ENCODE data around the gene TBC1D21. TPM values are rescaled to one million over a fixed set of nuclear protein-coding genes. Genes with fewer than 3 reads are reported as not detected.

Gene TBC1D21
- total RNA-seq, 1 donor from 2014 or later = not detected

GRCh38 chr15:73919706-73920105, 46.3 kb downstream of the TBC1D21 start:
- no peaks in the 10 kb centered on the region for H3K9me3 ChIP-seq (ENCODE audit: insufficient read depth, low read depth, low read length)
- DNase-seq (ENCODE audit: low read depth) = no peak
- H3K27me3 Mint-ChIP-seq (ENCODE audit: low read depth, unreplicated experiment) = no peaks in the 10 kb centered on the region
- no peak overlapping the region for H3K9ac ChIP-seq (ENCODE audit: low read length)
- TF ChIP-seq, protein P1, sequence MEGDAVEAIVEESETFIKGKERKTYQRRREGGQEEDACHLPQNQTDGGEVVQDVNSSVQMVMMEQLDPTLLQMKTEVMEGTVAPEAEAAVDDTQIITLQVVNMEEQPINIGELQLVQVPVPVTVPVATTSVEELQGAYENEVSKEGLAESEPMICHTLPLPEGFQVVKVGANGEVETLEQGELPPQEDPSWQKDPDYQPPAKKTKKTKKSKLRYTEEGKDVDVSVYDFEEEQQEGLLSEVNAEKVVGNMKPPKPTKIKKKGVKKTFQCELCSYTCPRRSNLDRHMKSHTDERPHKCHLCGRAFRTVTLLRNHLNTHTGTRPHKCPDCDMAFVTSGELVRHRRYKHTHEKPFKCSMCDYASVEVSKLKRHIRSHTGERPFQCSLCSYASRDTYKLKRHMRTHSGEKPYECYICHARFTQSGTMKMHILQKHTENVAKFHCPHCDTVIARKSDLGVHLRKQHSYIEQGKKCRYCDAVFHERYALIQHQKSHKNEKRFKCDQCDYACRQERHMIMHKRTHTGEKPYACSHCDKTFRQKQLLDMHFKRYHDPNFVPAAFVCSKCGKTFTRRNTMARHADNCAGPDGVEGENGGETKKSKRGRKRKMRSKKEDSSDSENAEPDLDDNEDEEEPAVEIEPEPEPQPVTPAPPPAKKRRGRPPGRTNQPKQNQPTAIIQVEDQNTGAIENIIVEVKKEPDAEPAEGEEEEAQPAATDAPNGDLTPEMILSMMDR (IDR thresholded peaks at IDR 0.05; ENCODE audit: insufficient read depth, low read depth, low read length) = no peak
- no peak for TF ChIP-seq EZH2 (IDR thresholded peaks at IDR 0.05; ENCODE audit: insufficient read depth, low read length)
- no peaks in the 10 kb centered on the region for H3K36me3 ChIP-seq (ENCODE audit: insufficient read depth, low read length)
- H3K4me1 ChIP-seq (ENCODE audit: insufficient read depth, low read length) = peaks cover 37% of the 10 kb centered on the region
- H3K27ac ChIP-seq (ENCODE audit: low read depth, low read length) = no peak overlapping the region
- H3K4me1 Mint-ChIP-seq (ENCODE audit: low read depth, unreplicated experiment) = peaks cover 36% of the 10 kb centered on the region
- peaks cover 3% of the 10 kb centered on the region for H3K9me3 Mint-ChIP-seq (ENCODE audit: unreplicated experiment)
- no peak overlapping the region for H3K4me3 Mint-ChIP-seq (ENCODE audit: unreplicated experiment)
- H2AFZ ChIP-seq (ENCODE audit: low read depth, low read length) = no peak overlapping the region
- no peak overlapping the region for H3K4me3 ChIP-seq (ENCODE audit: insufficient read depth, low read depth, low read length)
- no peaks in the 10 kb centered on the region for H4K20me1 ChIP-seq (ENCODE audit: insufficient read depth, low read length)
- H3K4me2 ChIP-seq (ENCODE audit: low read length) = no peak overlapping the region
- peaks cover 28% of the 10 kb centered on the region for H3K36me3 Mint-ChIP-seq (ENCODE audit: low read depth, unreplicated experiment)
- H3K79me2 ChIP-seq (ENCODE audit: insufficient read depth, low read length) = peaks cover 32% of the 10 kb centered on the region
- no peak for FAIRE-seq
- no peaks in the 10 kb centered on the region for H3K27me3 ChIP-seq (ENCODE audit: insufficient read depth, low read length)
- H3K27ac Mint-ChIP-seq (ENCODE audit: unreplicated experiment) = no peak overlapping the region

GRCh38 chr15:73921254-73921925, 48.0 kb downstream of the TBC1D21 start:
- H3K79me2 ChIP-seq (ENCODE audit: insufficient read depth, low read length) = peaks cover 49% of the 10 kb centered on the region
- H3K27ac Mint-ChIP-seq (ENCODE audit: unreplicated experiment) = peak overlapping the region; percentile 16
- peak; percentile 26 for FAIRE-seq

More at GRCh38 chr15:73921254-73921925, 48.0 kb downstream of the TBC1D21 start:
- Histone ChIP-seq H4K20me1 (ENCODE audit: insufficient read depth, low read length) (no peaks in the 10 kb centered on the region), H3K36me3 (ENCODE audit: insufficient read depth, low read length) (no peaks in the 10 kb centered on the region), H3K4me1 (ENCODE audit: insufficient read depth, low read length) (peaks cover 52% of the 10 kb centered on the region), H3K4me2 (ENCODE audit: low read length) (peak overlapping the region; percentile 94), H3K4me3 (ENCODE audit: insufficient read depth, low read depth, low read length) (no peak overlapping the region), H3K27ac (ENCODE audit: low read depth, low read length) (peak overlapping the region; percentile 24), H3K27me3 (ENCODE audit: insufficient read depth, low read length) (no peaks in the 10 kb centered on the region), H3K9me3 (ENCODE audit: insufficient read depth, low read depth, low read length) (no peaks in the 10 kb centered on the region), H2AFZ (ENCODE audit: low read depth, low read length) (no peak overlapping the region), H3K9ac (ENCODE audit: low read length) (peak overlapping the region; percentile 36)
- Mint-ChIP-seq H3K27me3 (ENCODE audit: low read depth, unreplicated experiment) (no peaks in the 10 kb centered on the region), H3K9me3 (ENCODE audit: unreplicated experiment) (peaks cover 3% of the 10 kb centered on the region), H3K36me3 (ENCODE audit: low read depth, unreplicated experiment) (peaks cover 22% of the 10 kb centered on the region), H3K4me3 (ENCODE audit: unreplicated experiment) (peak overlapping the region; percentile 42), H3K4me1 (ENCODE audit: low read depth, unreplicated experiment) (peaks cover 47% of the 10 kb centered on the region)
- no peak for DNase-seq (ENCODE audit: low read depth)
- TF ChIP-seq, protein P1 (IDR thresholded peaks at IDR 0.05; ENCODE audit: insufficient read depth, low read depth, low read length) = no peak
- TF ChIP-seq EZH2 (IDR thresholded peaks at IDR 0.05; ENCODE audit: insufficient read depth, low read length) = no peak

All from astrocyte (in vitro differentiated cells and primary cell).